K562 (cell line): ENCODE measurements around the gene MAP3K15. TPM values are rescaled to one million over a fixed set of nuclear protein-coding genes. Genes with fewer than 3 reads are reported as not detected.
A peak's percentile ranks its signal among the peaks of the same experiment; 100 is the strongest.

Experiments
- REST ChIP-seq, 2 experiments: fragments of 450-650 bp; formaldehyde crosslinking in 1 of 2; IDR thresholded peaks; 2 replicates each; pipeline versions ENCODE4 v1.4.0 to v1.6.1; 2014 to 2020; ENCODE audit warnings: mild to moderate bottlenecking in 2 of 2, borderline replicate concordance in 1 of 2, low read depth in 1 of 2
- SMC3 ChIP-seq: conservative IDR thresholded peaks from 2 replicates; pipeline ENCODE4 v1.6.1; 2011; ENCODE audit warnings: low read depth, low read length, improper control_type of control experiment; ENCODE audit not compliant: insufficient read depth
- polyA plus RNA-seq, 8 experiments: library from polyadenylated mRNA; depleted of rRNA in 4 of 8; stranded (reverse) in 5 of 8; unstranded in 3 of 8; fragments of >200 nt; fragmentation: Nextera tagmentation in 2 of 8; fragmentation: Illumina TruSeq in 1 of 8; extraction: Ambion mirVana in 2 of 8; extraction: Trizol in 1 of 8; gene quantifications; 2 replicates each; pipeline versions ENCODE4 v1.2.1 to v1.2.3, GENCODE V29; 2011 to 2014; ENCODE audit warnings: inconsistent platforms in 1 of 8, missing spikeins in 1 of 8
- total RNA-seq, 7 experiments: library from RNA; depleted of rRNA in 6 of 7; stranded (reverse); fragments of >200 nt in 6 of 7; fragmentation: Illumina TruSeq in 2 of 7; extraction: Trizol in 2 of 7; gene quantifications; 2 replicates each; pipeline versions ENCODE4 v1.2.1 to v1.2.3, GENCODE V29; 2011 to 2021; ENCODE audit warnings: low replicate concordance in 1 of 7

The MAP3K15 gene
- total and polyA plus RNA-seq, 9 of the 15 experiments (the other 6 are each of a cell fraction or from before 2014, with no cell fraction given): 0.03 to 0.29 (median 0.14) TPM; not detected in 5

GRCh38 chrX:19544693-19545305 is 29.5 kb upstream of the MAP3K15 start (continued):
- peak; percentile 40; the same call in 1 of the 2 replicates for TF ChIP-seq REST (IDR thresholded peaks at IDR 0.05; ENCODE audit: borderline replicate concordance)
- no peak for TF ChIP-seq REST (CRISPR knock-in tag; IDR thresholded peaks at IDR 0.05; ENCODE audit: low read depth)
- TF ChIP-seq SMC3: peak; percentile 33
